Thymus (tissue), 11 donors: ENCODE measurements around the gene COL5A1. TPM values are rescaled to one million over a fixed set of nuclear protein-coding genes. Genes with fewer than 3 reads are reported as not detected.
"Not testable (repeated sequence)": the region's sequence is repeated elsewhere in the genome, so short reads cannot be mapped to it uniquely, and the experiment has no call there.

ENCODE experiments used
- DNase-seq, 9 donors: peaks; one replicate each; pipeline ENCODE4 v3.0.0-alpha.2; 2013; ENCODE audit warnings: low spot score in 9 of 9, low read depth in 6 of 9, missing footprints in 1 of 9
- H3K27ac ChIP-seq, 2 donors: one replicate each; pipeline ENCODE4 v1.5.1; 2013; ENCODE audit warnings: control low read depth in 1 of 2, low read depth in 1 of 2, low read length in 1 of 2, mild to moderate bottlenecking in 1 of 2, moderate library complexity in 1 of 2
- H3K27me3 ChIP-seq, 2 donors: one replicate each; pipeline ENCODE4 v1.5.1; 2013; ENCODE audit warnings: low read length in 1 of 2; ENCODE audit not compliant: control insufficient read depth in 2 of 2, insufficient read depth in 1 of 2
- H3K36me3 ChIP-seq, 2 donors: one replicate each; pipeline ENCODE4 v1.5.1; 2013; ENCODE audit warnings: low read length in 1 of 2, mild to moderate bottlenecking in 1 of 2, moderate library complexity in 1 of 2; ENCODE audit not compliant: control insufficient read depth in 2 of 2, insufficient read depth in 2 of 2
- H3K4me1 ChIP-seq, 2 donors: one replicate each; pipeline ENCODE4 v1.5.1; 2013; ENCODE audit warnings: low read length in 2 of 2; ENCODE audit not compliant: control insufficient read depth in 2 of 2, insufficient read depth in 2 of 2
- H3K4me3 ChIP-seq, 2 donors: one replicate each; pipeline ENCODE4 v1.5.1; 2013; ENCODE audit warnings: low read length in 2 of 2, control low read depth in 1 of 2, mild to moderate bottlenecking in 1 of 2
- H3K9me3 ChIP-seq, 2 donors: one replicate each; pipeline ENCODE4 v1.5.1; 2013; ENCODE audit warnings: low read length in 1 of 2, mild to moderate bottlenecking in 1 of 2; ENCODE audit not compliant: control insufficient read depth in 2 of 2, insufficient read depth in 1 of 2
- WGBS: extraction: QIAGEN DNeasy Blood & Tissue Kit; methylation state at CpG from one replicate; pipeline ENCODE4 v1.1.7; 2013; 5-methylcytosine and 5-hydroxymethylcytosine counted together
- polyA plus RNA-seq: library from polyadenylated mRNA; stranded (reverse); fragments of 200-250 nt; gene quantifications from one replicate; pipeline ENCODE4 v1.2.3, GENCODE V29; 2013
- total RNA-seq: library from RNA; stranded (reverse); fragments of 120-200 nt; gene quantifications from one replicate; pipeline ENCODE4 v1.2.4, GENCODE V29; 2013
- donor health status: healthy.

COL5A1 gene
- total and polyA plus RNA-seq, 2 donors, result 3.2 to 7.6 TPM

DNA sequence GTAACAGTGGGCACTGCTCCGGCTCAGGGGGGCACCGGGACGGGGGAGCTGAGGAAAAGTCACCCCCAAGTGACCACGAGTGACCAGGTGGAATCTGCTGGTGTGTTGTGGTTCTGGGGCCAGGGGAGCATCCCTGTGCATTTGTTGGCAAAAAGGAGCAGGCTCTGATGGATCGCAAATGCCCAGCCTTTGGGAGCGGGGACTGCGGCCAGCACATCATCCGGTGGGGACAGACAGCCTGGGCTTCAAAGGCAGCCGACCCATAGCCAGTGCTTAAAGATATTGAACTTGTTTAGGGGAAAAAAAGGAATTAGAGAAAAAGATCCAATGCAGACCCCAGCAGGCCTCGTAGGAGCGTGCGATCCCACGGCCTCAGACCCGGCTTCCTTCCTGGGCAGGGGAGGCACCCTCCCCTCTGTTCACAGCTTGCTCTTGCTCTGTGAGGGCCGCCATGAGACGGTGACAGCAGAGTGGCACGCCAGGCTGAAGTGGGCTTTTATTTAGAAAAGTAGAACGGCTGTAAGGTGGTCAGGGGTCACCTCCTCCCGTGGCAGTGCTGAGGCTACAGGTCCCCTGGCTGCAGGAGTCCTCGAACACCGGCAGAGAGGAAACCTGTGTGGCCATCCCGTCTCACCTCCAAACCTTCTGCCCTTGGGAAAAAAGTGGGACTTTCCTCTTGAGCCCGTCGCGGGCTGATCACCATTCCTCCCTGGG is 41.2 kb downstream of the COL5A1 start:
- Histone ChIP-seq H3K4me3 (no peak overlapping the region), H3K27ac (no peak overlapping the region), H3K36me3 (no peaks in the 10 kb centered on the region), H3K27me3 (no peaks in the 10 kb centered on the region), H3K4me1 (no peaks in the 10 kb centered on the region), H3K9me3 (no peaks in the 10 kb centered on the region)
- 88% methylated on average over 25 of the region's 25 CpGs for WGBS
- no peak for DNase-seq

DNA sequence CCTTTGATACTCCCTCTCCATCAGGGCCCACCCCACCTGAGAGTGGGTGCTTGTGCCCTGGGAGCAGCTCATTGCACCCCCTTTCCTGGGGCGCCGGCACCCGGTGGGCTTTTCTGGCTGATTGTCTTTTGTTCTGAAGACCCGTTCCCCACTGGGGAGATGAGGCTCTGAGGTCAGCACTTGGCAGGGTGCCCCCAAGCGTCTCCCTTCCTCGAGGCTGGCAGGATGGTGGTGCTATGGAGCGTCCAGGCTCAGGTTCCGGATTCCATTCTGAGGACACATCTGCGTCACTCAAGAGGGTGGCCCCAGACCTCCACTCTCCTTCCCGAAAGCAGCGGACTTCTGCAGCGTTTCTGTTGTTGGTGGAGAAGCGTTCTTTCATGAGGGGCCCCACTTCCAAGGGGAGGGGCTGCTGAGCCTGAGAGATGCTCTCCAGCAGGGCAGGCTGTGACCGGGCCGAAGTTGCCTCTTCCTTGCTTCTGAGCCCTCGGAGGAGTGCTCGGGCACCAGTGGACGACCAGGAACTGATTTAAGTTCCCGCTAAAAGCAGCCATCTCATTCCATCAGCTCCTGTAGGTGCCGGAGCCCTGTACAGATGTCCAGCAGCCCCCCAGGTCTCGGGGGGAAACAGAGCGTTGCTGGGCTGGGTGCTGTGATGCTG is 42.2 kb downstream of the COL5A1 start:
- 94% methylated on average over 22 of the region's 22 CpGs for WGBS
- Histone ChIP-seq H3K4me1 (no peaks in the 10 kb centered on the region), H3K27ac (no peak overlapping the region), H3K4me3 (no peak overlapping the region), H3K27me3 (no peaks in the 10 kb centered on the region), H3K36me3 (no peaks in the 10 kb centered on the region), H3K9me3 (no peaks in the 10 kb centered on the region)
- DNase-seq, result no peak

DNA sequence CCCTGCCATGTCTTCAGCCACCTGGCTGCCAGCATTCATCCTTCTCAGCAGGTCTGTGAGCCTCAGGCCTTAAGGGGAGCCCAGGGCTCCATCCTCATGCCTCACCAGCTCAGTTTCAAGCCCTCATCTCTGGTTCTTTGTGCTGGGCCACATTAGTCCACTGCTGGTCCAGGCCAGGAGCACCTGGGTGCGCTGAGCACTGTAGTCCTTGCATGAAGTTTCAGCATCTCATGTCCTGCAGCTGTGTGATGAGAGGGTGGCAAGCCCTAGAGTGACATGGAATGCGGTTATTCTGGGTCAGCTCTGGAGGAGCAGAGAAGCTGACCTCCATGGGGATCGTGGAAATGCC is 42.7 kb downstream of the COL5A1 start:
- WGBS, result 94% methylated on average over 3 of the region's 3 CpGs

GRCh38 chr9:134684941-134685340 is 43.3 kb downstream of the COL5A1 start:
- H3K27me3 ChIP-seq, H3K4me1 ChIP-seq, DNase-seq, H3K27ac ChIP-seq, H3K4me3 ChIP-seq, H3K9me3 ChIP-seq, H3K36me3 ChIP-seq: not testable (repeated sequence)

More for the DNA sequence above, 42.7 kb downstream of the COL5A1 start:
- Histone ChIP-seq H3K4me3 (no peak overlapping the region), H3K36me3 (no peaks in the 10 kb centered on the region), H3K27me3 (no peaks in the 10 kb centered on the region), H3K27ac (no peak overlapping the region), H3K4me1 (no peaks in the 10 kb centered on the region), H3K9me3 (no peaks in the 10 kb centered on the region)
- no peak for DNase-seq

DNA sequence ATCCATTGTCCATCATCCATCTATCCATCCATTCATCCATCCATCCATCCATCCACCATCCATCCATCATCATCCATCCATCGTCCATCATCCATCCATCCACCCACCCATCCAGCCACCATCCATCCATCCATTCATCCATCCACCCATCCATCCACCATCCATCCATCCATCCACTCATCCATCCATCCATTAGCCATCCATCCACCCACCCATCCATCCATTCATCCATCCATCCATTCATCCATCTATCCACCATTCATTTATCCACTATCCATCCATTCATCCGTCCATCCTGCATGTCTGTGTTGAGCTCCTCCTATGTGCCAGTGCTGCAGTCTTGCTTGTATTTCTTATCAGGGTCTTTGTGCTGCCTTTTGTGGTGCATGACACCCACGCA is 44.2 kb downstream of the COL5A1 start:
- Histone ChIP-seq H3K27me3 (no peaks in the 10 kb centered on the region), H3K36me3 (no peaks in the 10 kb centered on the region), H3K4me1 (no peaks in the 10 kb centered on the region), H3K27ac (no peak overlapping the region), H3K4me3 (no peak overlapping the region), H3K9me3 (no peaks in the 10 kb centered on the region)
- DNase-seq, result no peak
- WGBS, result 91% methylated on average over 3 of the region's 3 CpGs

DNA sequence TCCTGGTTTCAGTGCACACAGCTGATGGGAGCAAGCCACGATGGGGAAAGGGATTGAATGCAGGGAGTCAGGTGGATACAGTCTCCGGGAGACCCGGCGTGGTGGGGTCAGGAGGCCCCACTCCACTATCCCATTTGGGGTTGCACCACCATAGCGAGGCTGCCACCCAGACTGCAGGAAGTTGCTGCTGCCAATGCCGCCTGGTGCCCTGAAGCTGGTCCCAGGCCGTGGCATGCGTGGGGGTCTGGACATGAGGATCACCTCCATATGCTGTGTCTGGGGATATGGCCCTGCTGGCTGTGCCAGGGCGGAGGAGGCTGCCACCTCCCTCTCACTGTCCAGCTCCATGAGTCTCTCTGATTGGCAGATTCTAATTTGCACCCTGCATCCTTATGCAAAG is 45.3 kb downstream of the COL5A1 start:
- WGBS, result 86% methylated on average over 9 of the region's 9 CpGs
- Histone ChIP-seq H3K9me3 (no peaks in the 10 kb centered on the region), H3K27ac (no peak overlapping the region), H3K36me3 (no peaks in the 10 kb centered on the region), H3K4me3 (no peak overlapping the region), H3K27me3 (no peaks in the 10 kb centered on the region), H3K4me1 (no peaks in the 10 kb centered on the region)
- DNase-seq, result no peak

GRCh38 chr9:134687556-134687955 is 46.0 kb downstream of the COL5A1 start:
- no peaks in the 10 kb centered on the region for H3K9me3 ChIP-seq
- H3K36me3 ChIP-seq, result no peaks in the 10 kb centered on the region
- H3K27me3 ChIP-seq, result no peaks in the 10 kb centered on the region
- WGBS, result 98% methylated on average over 10 of the region's 10 CpGs
- no peak overlapping the region for H3K4me3 ChIP-seq
- H3K27ac ChIP-seq, result no peak overlapping the region
- H3K4me1 ChIP-seq, result peaks cover 0 to 4% of the 10 kb centered on the region in 2 donors
- no peak for DNase-seq

- Histone ChIP-seq H3K36me3 (no peaks in the 10 kb centered on the region), H3K27ac (no peak overlapping the region), H3K27me3 (no peaks in the 10 kb centered on the region), H3K9me3 (no peaks in the 10 kb centered on the region), H3K4me3 (no peak overlapping the region), H3K4me1 (peaks cover 0 to 10% of the 10 kb centered on the region in 2 donors)
- WGBS, result 96% methylated on average over 15 of the region's 15 CpGs
- no peak for DNase-seq
These were observed 46.6 kb downstream of the COL5A1 start for GRCh38 chr9:134688231-134688630.

GRCh38 chr9:134688661-134689320 is 47.2 kb downstream of the COL5A1 start:
- no peak overlapping the region for H3K27ac ChIP-seq
- DNase-seq, result no peak
- 95% methylated on average over 17 of the region's 17 CpGs for WGBS
- no peak overlapping the region for H3K4me3 ChIP-seq
- H3K27me3 ChIP-seq, result no peaks in the 10 kb centered on the region
- peaks cover 0 to 15% of the 10 kb centered on the region in 2 donors for H3K4me1 ChIP-seq
- no peaks in the 10 kb centered on the region for H3K36me3 ChIP-seq
- H3K9me3 ChIP-seq, result no peaks in the 10 kb centered on the region
